ENCODE data around the gene YEATS2. TPM values are rescaled to one million over a fixed set of nuclear protein-coding genes. Genes with fewer than 3 reads are reported as not detected.

YEATS2 gene
- total and polyA plus RNA-seq, 2 donors (not counting 3 experiments of a cell fraction or from before 2014, with no cell fraction given), result 30.2 to 59.9 TPM

GRCh38 chr3:183699238-183699947 lies 1.8 kb downstream of the YEATS2 start:
- H3K27me3 ChIP-seq (ENCODE audit: control insufficient read depth in 2 of 2, insufficient read depth in 2 of 2, low read length in 2 of 2), result no peaks in the 10 kb centered on the region
- dilution Hi-C loops (cut with MboI; ENCODE audit: extremely low pct_ligation_motif_present, low sequenced_read_pairs) (no loop called here), intact Hi-C loops (cut with micrococcal nuclease) (loop anchor here (2.0 kb wide), 1 partner anchor 35 kb away; no protein-coding TSS in a partner anchor)
- peak overlapping the region; percentile 73 for H3K27ac ChIP-seq (ENCODE audit: insufficient read depth, low read depth, low read length)
- BruUV-seq (replicated peaks), result no TSS peak
- no peaks in the 10 kb centered on the region for H3K9me1 ChIP-seq (replicated peaks; ENCODE audit: control insufficient read depth, extremely low read depth, insufficient read depth, low read length)
- peak overlapping the region; percentile 95 for H3K4me2 ChIP-seq (ENCODE audit: insufficient read depth, low read length)
- H3K9me3 ChIP-seq (replicated peaks; ENCODE audit: control insufficient read depth, insufficient read depth, low read length), result no peaks in the 10 kb centered on the region
- peaks cover 0 to 4% of the 10 kb centered on the region in 2 experiments for H3K36me3 ChIP-seq (ENCODE audit: control insufficient read depth in 2 of 2, extremely low read depth in 1 of 2, insufficient read depth in 2 of 2, low read length in 2 of 2)
- H3K4me3 ChIP-seq (replicated peaks in 1 of 3; ENCODE audit: insufficient read depth in 1 of 3, low read depth in 1 of 3, low read length in 3 of 3), result peak overlapping the region; percentile 59 to 98 (median 86)
- peaks cover 67% of the 10 kb centered on the region for H3K79me2 ChIP-seq (ENCODE audit: control insufficient read depth, insufficient read depth, low read length)
- peaks cover 7% of the 10 kb centered on the region for H4K20me1 ChIP-seq (replicated peaks; ENCODE audit: control insufficient read depth, extremely low read depth, insufficient read depth, low read length)
- peaks cover 15% of the 10 kb centered on the region for H3K4me1 ChIP-seq (ENCODE audit: control insufficient read depth, extremely low read depth, insufficient read depth, low read length)
- TF ChIP-seq JUN (IDR thresholded peaks at IDR 0.05; ENCODE audit: borderline replicate concordance, insufficient read depth, insufficient read length, low read depth) (no peak), MAX (IDR thresholded peaks at IDR 0.05; ENCODE audit: insufficient read depth, insufficient read length) (no peak), EZH2 (IDR thresholded peaks at IDR 0.05; ENCODE audit: borderline replicate concordance, low read depth, low read length, severe bottlenecking) (no peak)
- H3K9ac ChIP-seq (replicated peaks; ENCODE audit: extremely low read depth, insufficient read depth, low read length), result peak overlapping the region; percentile 72
- POLR2A ChIA-PET, result no interaction called here
- DNase-seq (ENCODE audit: low read depth, low spot score) (no peak), FAIRE-seq (peak; percentile 50)
- H2AFZ ChIP-seq (ENCODE audit: low read depth, low read length), result no peak overlapping the region
- CTCF ChIA-PET, result no interaction called here

- H3K4me3 ChIP-seq (replicated peaks in 1 of 3; ENCODE audit: insufficient read depth in 1 of 3, low read depth in 1 of 3, low read length in 3 of 3), result no peak overlapping the region
- H3K9me1 ChIP-seq (replicated peaks; ENCODE audit: control insufficient read depth, extremely low read depth, insufficient read depth, low read length), result no peaks in the 10 kb centered on the region
- peaks cover 0 to 4% of the 10 kb centered on the region in 2 experiments for H3K36me3 ChIP-seq (ENCODE audit: control insufficient read depth in 2 of 2, extremely low read depth in 1 of 2, insufficient read depth in 2 of 2, low read length in 2 of 2)
- no peak overlapping the region for H2AFZ ChIP-seq (ENCODE audit: low read depth, low read length)
- H3K4me1 ChIP-seq (ENCODE audit: control insufficient read depth, extremely low read depth, insufficient read depth, low read length), result peaks cover 15% of the 10 kb centered on the region
- DNase-seq (ENCODE audit: low read depth, low spot score) (no peak), FAIRE-seq (no peak)
- peaks cover 91% of the 10 kb centered on the region for H3K79me2 ChIP-seq (ENCODE audit: control insufficient read depth, insufficient read depth, low read length)
- no peak for TF ChIP-seq POLR2A (IDR thresholded peaks at IDR 0.05; ENCODE audit: low read depth, low read length)
- no peak for TF ChIP-seq CTCF (IDR thresholded peaks at IDR 0.05; ENCODE audit: extremely low read depth in 1 of 2, insufficient read depth in 1 of 2, low read depth in 1 of 2, low read length in 2 of 2)
- no peak for TF ChIP-seq MYC (IDR thresholded peaks at IDR 0.05; ENCODE audit: low read depth, low read length)
- TF ChIP-seq EZH2 (IDR thresholded peaks at IDR 0.05; ENCODE audit: borderline replicate concordance, low read depth, low read length, severe bottlenecking), result no peak
- TF ChIP-seq MAX (IDR thresholded peaks at IDR 0.05; ENCODE audit: insufficient read depth, insufficient read length), result no peak
- TF ChIP-seq FOS (IDR thresholded peaks at IDR 0.05; ENCODE audit: borderline replicate concordance, insufficient read depth, low read length), result no peak
- no peak for TF ChIP-seq POLR2AphosphoS5 (IDR thresholded peaks at IDR 0.05; ENCODE audit: insufficient read depth, low read depth, low read length)
- TF ChIP-seq GATA2 (IDR thresholded peaks at IDR 0.05; ENCODE audit: insufficient read depth, insufficient read length, low read depth, low read length), result no peak
- no peak for TF ChIP-seq JUN (IDR thresholded peaks at IDR 0.05; ENCODE audit: borderline replicate concordance, insufficient read depth, insufficient read length, low read depth)
- H3K27ac ChIP-seq (ENCODE audit: insufficient read depth, low read depth, low read length), result no peak overlapping the region
- intact Hi-C loops (cut with micrococcal nuclease), result no loop called here
- H4K20me1 ChIP-seq (replicated peaks; ENCODE audit: control insufficient read depth, extremely low read depth, insufficient read depth, low read length), result peaks cover 12% of the 10 kb centered on the region
- CTCF ChIA-PET, result no interaction called here
- no peaks in the 10 kb centered on the region for H3K27me3 ChIP-seq (ENCODE audit: control insufficient read depth in 2 of 2, insufficient read depth in 2 of 2, low read length in 2 of 2)
- no peaks in the 10 kb centered on the region for H3K9me3 ChIP-seq (replicated peaks; ENCODE audit: control insufficient read depth, insufficient read depth, low read length)
- dilution Hi-C loops (cut with MboI; ENCODE audit: extremely low pct_ligation_motif_present, low sequenced_read_pairs), result no loop called here
- no peak overlapping the region for H3K4me2 ChIP-seq (ENCODE audit: insufficient read depth, low read length)
- BruUV-seq (replicated peaks), result no TSS peak
- H3K9ac ChIP-seq (replicated peaks; ENCODE audit: extremely low read depth, insufficient read depth, low read length), result no peak overlapping the region
- POLR2A ChIA-PET, result no interaction called here
Measured at GRCh38 chr3:183701744-183702143, 4.1 kb downstream of the YEATS2 start.
